Measurements from ENCODE around the gene PLCB1.

DNA sequence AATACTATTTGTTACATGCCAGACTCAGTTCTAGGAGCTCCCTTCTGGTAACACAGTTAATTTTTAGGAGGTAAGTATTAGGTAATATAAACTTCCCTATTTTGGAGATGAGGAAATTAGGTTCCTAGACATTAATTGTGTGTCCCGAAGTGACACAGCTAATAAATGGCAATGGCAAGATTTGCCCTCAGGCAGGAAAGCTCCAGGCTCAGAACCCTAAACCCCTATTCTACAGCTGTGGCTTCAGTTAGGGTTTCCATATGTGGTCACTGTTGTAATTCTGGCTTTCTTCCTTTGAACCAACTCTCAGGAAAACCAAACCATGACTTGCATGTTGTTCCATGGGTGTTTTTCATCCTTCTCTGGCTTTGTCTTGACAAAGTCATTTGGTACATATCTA lies 188.2 kb downstream of the PLCB1 start:
- TF ChIP-seq, protein P1, sequence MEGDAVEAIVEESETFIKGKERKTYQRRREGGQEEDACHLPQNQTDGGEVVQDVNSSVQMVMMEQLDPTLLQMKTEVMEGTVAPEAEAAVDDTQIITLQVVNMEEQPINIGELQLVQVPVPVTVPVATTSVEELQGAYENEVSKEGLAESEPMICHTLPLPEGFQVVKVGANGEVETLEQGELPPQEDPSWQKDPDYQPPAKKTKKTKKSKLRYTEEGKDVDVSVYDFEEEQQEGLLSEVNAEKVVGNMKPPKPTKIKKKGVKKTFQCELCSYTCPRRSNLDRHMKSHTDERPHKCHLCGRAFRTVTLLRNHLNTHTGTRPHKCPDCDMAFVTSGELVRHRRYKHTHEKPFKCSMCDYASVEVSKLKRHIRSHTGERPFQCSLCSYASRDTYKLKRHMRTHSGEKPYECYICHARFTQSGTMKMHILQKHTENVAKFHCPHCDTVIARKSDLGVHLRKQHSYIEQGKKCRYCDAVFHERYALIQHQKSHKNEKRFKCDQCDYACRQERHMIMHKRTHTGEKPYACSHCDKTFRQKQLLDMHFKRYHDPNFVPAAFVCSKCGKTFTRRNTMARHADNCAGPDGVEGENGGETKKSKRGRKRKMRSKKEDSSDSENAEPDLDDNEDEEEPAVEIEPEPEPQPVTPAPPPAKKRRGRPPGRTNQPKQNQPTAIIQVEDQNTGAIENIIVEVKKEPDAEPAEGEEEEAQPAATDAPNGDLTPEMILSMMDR (IDR thresholded peaks at IDR 0.05): no peak
- no peak for TF ChIP-seq POLR2A (IDR thresholded peaks at IDR 0.05)

Measured in uterus (tissue), 2 donors.